ENCODE results near the gene SELENON.

- TF ChIP-seq CTCF (IDR thresholded peaks at IDR 0.05), result no peak
- TF ChIP-seq POLR2A (IDR thresholded peaks at IDR 0.05), result no peak
- TF ChIP-seq POLR2AphosphoS5 (IDR thresholded peaks at IDR 0.05), result no peak
These were observed 54.6 kb downstream of the SELENON start for GRCh38 chr1:25854554-25854953.

Measured in prostate gland (tissue), 2 donors.